ENCODE measurements around the gene TBCE.
"Not testable (repeated sequence)": the region's sequence is repeated elsewhere in the genome, so short reads cannot be mapped to it uniquely, and the experiment has no call there.

Gene TBCE

GRCh38 chr1:235450886-235451483, 83.8 kb downstream of the TBCE start:
- DNase-seq (ENCODE audit: extremely low read depth in 1 of 2, low read depth in 1 of 2), result no peak

- no peak for DNase-seq (ENCODE audit: extremely low read depth in 1 of 2, low read depth in 1 of 2)
Measured at GRCh38 chr1:235454021-235454420, 86.8 kb downstream of the TBCE start.

DNA sequence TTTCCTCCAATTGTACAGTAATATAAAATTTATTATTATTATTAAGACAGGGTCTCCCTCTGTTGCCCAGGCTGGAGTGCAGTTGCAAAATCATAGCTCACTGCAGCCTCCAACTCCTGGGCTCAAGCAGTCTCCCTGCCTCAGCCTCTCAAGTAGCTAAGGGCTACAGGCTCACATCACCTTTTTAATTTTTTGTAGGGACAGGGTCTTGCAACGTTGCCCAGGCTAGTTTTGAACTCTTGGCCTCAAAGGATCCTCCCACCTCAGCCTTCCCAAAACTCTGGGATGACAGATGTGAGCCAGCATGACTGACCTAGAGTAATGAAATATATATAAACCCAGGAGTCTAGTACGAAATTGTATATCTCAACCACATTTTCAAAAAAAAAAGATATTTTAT, 87.9 kb downstream of the TBCE start:
- no peak for DNase-seq (ENCODE audit: extremely low read depth in 1 of 2, low read depth in 1 of 2)

- DNase-seq (ENCODE audit: extremely low read depth in 1 of 2, low read depth in 1 of 2), result no peak
Measured at GRCh38 chr1:235455823-235456222, 88.6 kb downstream of the TBCE start.

- not testable (repeated sequence) for DNase-seq (ENCODE audit: extremely low read depth in 1 of 2, low read depth in 1 of 2)
Measured at GRCh38 chr1:235457856-235458255, 90.6 kb downstream of the TBCE start.

- no peak for DNase-seq (ENCODE audit: extremely low read depth in 1 of 2, low read depth in 1 of 2)
Measured at GRCh38 chr1:235460770-235461169, 93.5 kb downstream of the TBCE start.

DNA sequence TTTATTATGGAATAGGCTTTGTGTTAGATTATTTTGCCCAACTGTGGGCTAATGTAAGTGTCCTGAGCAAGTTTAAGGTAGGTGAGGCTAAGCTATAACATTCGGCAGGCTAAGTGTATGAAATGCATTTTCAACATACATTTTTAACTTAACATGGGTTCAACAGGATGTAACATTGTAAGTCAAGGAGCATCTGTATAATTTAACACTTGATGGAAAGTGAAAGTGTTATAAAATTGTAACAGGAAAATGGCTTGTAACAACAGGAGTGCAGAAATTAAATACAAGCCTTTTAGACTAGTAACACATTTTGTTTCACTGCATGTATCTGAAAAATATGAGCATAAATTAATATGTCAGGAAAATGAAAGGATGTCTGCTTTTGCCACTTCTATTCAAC, 94.7 kb downstream of the TBCE start:
- no peak for DNase-seq (ENCODE audit: extremely low read depth in 1 of 2, low read depth in 1 of 2)

GRCh38 chr1:235462832-235463231, 95.6 kb downstream of the TBCE start:
- DNase-seq (ENCODE audit: extremely low read depth in 1 of 2, low read depth in 1 of 2), result not testable (repeated sequence)

DNA sequence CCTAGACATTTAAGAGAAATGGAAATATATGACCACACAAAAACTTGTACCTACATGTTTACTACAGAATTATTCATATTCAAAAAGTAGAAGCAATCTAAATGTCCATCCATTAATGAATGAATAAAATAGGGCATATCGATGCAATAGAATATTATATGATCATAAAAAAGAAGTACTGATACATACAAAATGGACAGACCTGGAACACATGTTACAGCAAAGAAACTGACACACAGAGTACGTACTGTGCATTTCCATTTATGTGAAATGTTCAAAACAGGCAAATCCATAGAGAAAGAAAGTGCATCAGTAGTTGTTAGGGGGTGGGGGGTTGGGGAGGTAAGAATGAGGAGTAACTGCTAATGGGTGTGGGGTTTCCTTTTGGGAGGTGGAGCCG, 97.8 kb downstream of the TBCE start:
- no peak for DNase-seq (ENCODE audit: extremely low read depth in 1 of 2, low read depth in 1 of 2)

- DNase-seq (ENCODE audit: extremely low read depth in 1 of 2, low read depth in 1 of 2), result no peak
Measured at GRCh38 chr1:235468004-235468403, 100.8 kb downstream of the TBCE start.

DNA sequence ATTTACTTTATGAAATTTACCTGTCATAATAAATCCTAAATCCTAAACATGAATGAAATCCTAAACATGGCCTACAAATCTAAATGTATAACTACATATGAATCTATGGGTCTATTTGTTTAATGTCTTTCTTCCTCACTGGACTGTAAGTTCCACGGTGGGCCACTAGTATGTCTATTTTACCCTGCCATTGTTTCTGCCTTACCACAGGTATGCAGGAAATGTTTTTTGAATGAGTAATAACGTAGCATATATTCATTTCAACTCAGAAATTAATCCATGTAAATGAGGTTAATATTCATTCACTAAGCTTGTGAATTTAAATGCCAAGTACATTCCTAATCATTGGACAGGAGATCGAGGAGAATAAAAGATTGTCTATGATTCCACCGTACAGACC, 101.7 kb downstream of the TBCE start:
- no peak for DNase-seq (ENCODE audit: extremely low read depth in 1 of 2, low read depth in 1 of 2)

DNA sequence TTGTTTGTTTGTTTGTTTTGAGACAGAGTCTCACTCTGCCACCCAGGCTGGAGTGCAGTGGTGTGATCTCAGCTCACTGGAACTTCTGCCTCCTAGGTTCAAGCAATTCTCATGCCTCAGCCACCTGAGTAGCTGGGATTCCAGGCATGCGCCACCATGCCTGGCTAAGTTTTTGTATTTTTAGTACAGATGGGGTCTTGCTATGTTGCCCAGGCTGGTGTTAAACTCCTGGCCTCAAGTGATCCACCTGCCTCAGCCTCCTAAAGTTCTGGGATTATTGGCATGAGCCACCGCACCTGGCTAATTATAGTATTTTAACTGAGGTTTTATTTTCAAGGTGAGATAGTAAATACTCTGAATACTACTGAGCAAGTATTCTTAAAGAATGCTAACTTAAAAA, 102.7 kb downstream of the TBCE start:
- DNase-seq (ENCODE audit: extremely low read depth in 1 of 2, low read depth in 1 of 2), result not testable (repeated sequence)

DNA sequence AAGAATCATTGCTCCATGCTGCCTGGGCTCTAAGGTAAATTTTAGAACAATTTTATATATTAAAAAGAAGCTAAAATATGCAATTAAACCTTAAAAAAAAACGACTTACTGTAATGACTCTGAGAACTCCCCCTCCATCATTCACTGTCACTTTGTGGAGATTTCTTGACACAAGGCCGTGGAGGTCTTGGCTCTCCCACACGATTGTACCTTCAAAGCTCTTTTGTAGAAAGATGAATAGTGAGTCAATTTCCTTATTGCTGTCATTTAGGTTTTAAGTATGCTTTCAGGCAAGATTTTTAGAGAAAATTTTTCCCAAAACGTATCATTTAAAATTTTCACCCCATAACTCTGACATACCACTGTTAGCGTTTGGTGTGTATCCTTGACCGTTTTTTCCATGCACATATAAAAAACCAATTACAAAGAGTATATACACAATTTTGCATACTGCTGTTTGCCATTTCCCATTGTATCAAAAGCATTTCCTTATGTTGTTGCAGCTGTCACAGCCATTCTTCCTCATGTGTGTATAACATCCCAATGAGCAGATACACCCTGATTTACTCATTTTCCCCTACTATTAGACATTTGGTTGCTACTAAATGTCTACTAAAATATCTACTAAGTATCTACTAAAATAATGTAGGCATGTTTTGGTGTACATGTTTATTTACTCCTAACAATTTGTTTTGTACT, 103.7 kb downstream of the TBCE start:
- no peak for DNase-seq (ENCODE audit: extremely low read depth in 1 of 2, low read depth in 1 of 2)

DNA sequence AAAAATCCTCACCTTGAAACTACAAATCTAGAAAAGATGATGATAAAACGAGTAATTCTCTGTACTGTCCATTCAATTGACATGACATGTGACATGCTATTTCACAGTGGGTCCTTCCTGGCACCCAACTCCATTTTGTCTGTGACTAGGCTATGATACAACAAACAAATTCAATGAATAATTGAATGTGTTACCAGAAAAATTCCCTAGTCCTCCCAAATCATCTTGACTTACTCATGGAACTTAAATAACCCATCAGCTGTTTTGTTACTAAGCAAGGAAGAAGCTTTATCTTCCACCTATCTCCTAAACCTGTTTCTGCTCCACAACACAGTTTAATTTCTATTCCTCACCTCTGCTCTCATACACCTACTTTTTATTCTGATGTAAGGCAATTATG, 106.6 kb downstream of the TBCE start:
- DNase-seq (ENCODE audit: extremely low read depth in 1 of 2, low read depth in 1 of 2), result no peak

DNA sequence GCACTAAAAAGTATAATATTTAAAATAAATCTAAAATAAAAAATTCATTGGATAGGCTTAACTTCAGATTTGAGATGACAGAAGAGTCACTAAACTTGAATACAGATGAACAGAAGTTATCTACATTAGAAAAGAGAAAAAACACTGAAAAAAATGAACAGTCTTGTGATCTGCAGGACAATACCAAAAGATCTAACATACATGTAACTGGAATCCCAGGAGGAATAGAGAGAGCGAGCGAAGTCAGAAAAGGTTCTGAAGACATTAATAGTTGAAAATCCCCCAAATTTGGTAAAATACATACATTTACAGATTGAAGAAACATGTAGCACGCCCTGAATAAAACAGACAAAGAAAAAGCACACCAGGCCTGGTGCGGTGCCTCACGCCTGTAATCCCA, 115.9 kb downstream of the TBCE start:
- no peak for DNase-seq (ENCODE audit: extremely low read depth in 1 of 2, low read depth in 1 of 2)

GRCh38 chr1:235485558-235485957, 118.3 kb downstream of the TBCE start:
- no peak for DNase-seq (ENCODE audit: extremely low read depth in 1 of 2, low read depth in 1 of 2)

GRCh38 chr1:235486321-235486720, 119.1 kb downstream of the TBCE start:
- DNase-seq (ENCODE audit: extremely low read depth in 1 of 2, low read depth in 1 of 2), result no peak

DNA sequence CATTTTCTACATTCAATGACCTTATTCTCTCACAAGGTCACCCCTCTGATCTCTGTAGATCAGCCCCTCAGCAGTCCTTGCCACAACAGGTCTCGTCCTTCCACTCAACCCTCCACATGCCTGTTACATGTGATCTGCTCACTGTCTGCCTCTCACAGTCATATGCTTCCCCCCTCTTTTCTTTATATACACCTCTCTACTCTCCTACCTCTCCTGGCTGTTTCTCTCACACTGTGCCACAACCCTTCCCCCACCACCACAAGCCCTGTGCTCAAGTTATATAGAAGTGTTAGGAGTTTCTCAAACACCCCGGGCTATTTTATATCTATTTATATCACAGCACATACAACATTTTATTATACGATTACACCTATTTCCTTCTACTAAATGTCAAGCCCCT, 124.4 kb downstream of the TBCE start:
- no peak for DNase-seq (ENCODE audit: extremely low read depth in 1 of 2, low read depth in 1 of 2)

DNA sequence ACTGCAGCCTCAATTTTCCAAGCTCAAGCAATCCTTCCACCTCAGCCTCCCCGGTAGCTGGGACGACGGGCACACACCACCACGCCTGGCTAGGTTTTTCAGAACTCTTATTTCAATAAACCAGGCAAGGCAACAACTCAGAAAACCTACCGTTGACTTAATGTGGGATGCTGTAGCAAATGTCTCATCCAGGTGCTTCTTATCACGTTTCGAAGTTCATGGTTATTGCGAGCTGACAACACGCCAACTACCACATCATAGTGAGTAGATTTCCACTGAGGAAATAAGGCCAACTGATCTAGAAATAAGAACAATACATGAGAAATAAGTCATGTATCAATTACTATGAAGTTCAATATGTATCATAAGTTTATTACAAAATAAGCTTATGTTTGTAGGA, 127.3 kb downstream of the TBCE start:
- DNase-seq (ENCODE audit: extremely low read depth in 1 of 2, low read depth in 1 of 2), result no peak

- no peak for DNase-seq (ENCODE audit: extremely low read depth in 1 of 2, low read depth in 1 of 2)
Measured at GRCh38 chr1:235495030-235495429, 127.8 kb downstream of the TBCE start.

DNA sequence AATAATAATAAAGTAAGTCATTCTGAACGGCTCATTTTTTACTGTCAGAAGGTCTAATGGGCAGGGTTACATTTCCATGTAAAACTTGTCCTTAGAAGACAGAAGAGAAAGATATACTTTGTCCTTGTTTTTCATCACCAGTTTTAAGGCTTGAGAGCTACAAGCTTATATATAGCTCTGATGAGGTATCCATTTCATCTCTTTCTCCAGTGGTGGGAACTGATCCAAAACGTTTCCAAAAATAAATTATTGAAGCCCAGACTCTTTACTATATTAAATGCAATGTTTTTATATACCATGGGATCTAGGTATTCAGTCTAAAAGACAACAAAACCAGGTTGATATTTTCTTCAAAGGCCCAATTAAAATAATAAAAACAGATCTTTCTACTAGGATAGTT, 128.3 kb downstream of the TBCE start:
- DNase-seq (ENCODE audit: extremely low read depth in 1 of 2, low read depth in 1 of 2), result no peak

DNA sequence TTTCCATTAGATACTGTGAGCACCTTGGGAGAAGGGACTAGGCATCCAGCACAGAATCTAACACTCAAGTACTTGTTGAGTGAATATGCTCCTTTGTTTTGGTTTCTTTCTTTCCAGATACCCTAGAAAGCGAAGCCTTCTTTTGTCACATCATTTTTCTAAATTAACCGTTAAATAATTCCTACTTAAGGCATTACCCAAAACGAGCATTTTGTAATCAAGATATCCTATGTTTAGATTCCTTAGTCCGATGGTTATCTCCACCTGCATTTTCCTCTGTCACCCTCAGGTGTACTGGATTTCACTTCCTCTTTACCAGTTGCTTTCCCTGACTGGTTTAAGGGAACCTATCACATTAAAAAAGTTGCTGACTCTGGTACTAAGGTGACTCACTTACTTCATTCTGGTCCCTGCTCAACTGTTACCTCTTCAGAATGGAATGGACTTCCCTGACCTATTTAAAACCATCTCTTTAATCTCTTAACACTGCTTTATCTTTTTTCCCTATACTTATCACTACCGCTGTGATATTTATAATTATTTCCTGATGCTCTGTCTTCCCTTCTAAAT, 133.8 kb downstream of the TBCE start:
- DNase-seq (ENCODE audit: extremely low read depth in 1 of 2, low read depth in 1 of 2), result no peak
